OCI-LY1 (cell line): Measurements from ENCODE around the gene PLA2G3.

Experiments
- CTCF ChIP-seq: fragments of 200-600 bp; sonication (generic), shearing (Covaris generic); IDR thresholded peaks from 2 replicates; pipeline ENCODE4 v1.5.1; 2017; ENCODE audit warnings: mild to moderate bottlenecking, antibody characterized with exemption, low read length, moderate library complexity, mixed read lengths
- EZH2 ChIP-seq: fragments of 200-600 bp; sonication (generic), shearing (Covaris generic); IDR thresholded peaks from 2 replicates; pipeline ENCODE4 v1.8.0; 2017; ENCODE audit warnings: borderline replicate concordance, mixed run types, mild to moderate bottlenecking, antibody characterized with exemption, low read length, moderate library complexity, mixed read lengths

- TF ChIP-seq CTCF (no peak), EZH2 (no peak)
Observed at GRCh38 chr22:31184015-31184414, 43.7 kb upstream of the PLA2G3 start.
